Nephron progenitor cell (in vitro differentiated cells): ENCODE data around the gene AAK1.

Source experiments
- DNase-seq: peaks from one replicate; pipeline ENCODE4 v3.0.0; 2021
- H3K27ac Mint-ChIP-seq: 2 replicates; pipeline ENCODE4 v1.8.0; 2021; ENCODE audit warnings: mild to moderate bottlenecking, moderate library complexity, mixed read lengths
- H3K27me3 Mint-ChIP-seq: 2 replicates; pipeline ENCODE4 v1.8.0; 2021; ENCODE audit warnings: mild to moderate bottlenecking, low read depth, mixed read lengths; ENCODE audit not compliant: poor library complexity
- H3K36me3 Mint-ChIP-seq: 2 replicates; pipeline ENCODE4 v1.8.0; 2021; ENCODE audit warnings: low read depth, mixed read lengths
- H3K4me1 Mint-ChIP-seq: 2 replicates; pipeline ENCODE4 v1.8.0; 2021; ENCODE audit warnings: mixed read lengths
- H3K4me3 Mint-ChIP-seq: 2 replicates; pipeline ENCODE4 v1.8.0; 2021; ENCODE audit warnings: mild to moderate bottlenecking, moderate library complexity, mixed read lengths
- H3K9me3 Mint-ChIP-seq: 2 replicates; pipeline ENCODE4 v1.8.0; 2021; ENCODE audit warnings: mild to moderate bottlenecking, moderate library complexity, mixed read lengths
- CTCF ChIP-seq: fragments of 200-600 bp; sonication (generic); IDR thresholded peaks from 2 replicates; pipeline ENCODE4 v1.5.0; 2021; ENCODE audit warnings: antibody characterized with exemption

Gene AAK1

DNA sequence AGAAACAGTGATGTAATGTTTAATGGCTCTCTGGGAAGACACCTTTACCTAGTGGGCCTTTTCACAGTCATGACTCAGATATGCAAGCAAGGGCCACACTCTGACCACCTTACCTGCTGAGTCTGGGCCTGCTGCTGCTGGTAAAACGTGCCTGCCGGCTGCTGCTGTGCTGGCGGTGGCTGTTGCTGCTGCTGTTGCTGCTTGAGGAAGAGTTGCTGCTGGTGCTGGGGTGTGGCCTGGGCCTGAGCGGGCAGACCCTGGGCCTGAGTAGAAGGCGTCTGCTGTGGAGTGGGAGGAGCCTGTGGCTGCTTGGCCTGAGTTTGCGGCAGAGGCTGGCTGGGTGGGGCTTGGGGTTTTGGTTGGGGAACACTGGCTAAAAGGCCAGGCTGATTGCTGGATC is 124.7 kb downstream of the AAK1 start:
- TF ChIP-seq CTCF: no peak
- Mint-ChIP-seq H3K27me3 (no peaks in the 10 kb centered on the region), H3K9me3 (no peaks in the 10 kb centered on the region), H3K27ac (no peak overlapping the region), H3K4me3 (no peak overlapping the region), H3K36me3 (peaks cover 47% of the 10 kb centered on the region), H3K4me1 (peaks cover 12% of the 10 kb centered on the region)
- peak; percentile 28 for DNase-seq

DNA sequence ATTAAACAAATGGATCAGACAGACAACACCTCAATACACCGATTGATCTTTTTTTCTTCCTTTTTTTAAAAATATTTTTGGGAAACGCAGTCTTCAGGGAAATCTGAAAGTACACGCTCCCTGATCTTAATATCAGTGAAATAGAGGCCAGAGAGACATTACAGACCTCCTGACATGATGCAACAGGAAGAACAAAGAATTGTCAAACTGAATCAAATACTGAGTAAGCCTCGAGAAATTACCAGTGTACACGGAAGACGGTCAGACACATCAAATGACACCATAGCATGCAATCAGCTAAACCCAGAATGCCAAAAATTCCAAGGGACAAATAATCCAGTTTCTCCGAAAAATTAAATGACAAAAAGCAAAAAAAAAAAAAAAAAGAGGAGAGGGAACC is 126.1 kb downstream of the AAK1 start:
- Mint-ChIP-seq H3K27ac (no peak overlapping the region), H3K4me3 (no peak overlapping the region), H3K4me1 (peaks cover 12% of the 10 kb centered on the region), H3K9me3 (no peaks in the 10 kb centered on the region), H3K36me3 (peaks cover 54% of the 10 kb centered on the region), H3K27me3 (no peaks in the 10 kb centered on the region)
- DNase-seq: no peak
- no peak for TF ChIP-seq CTCF

DNA sequence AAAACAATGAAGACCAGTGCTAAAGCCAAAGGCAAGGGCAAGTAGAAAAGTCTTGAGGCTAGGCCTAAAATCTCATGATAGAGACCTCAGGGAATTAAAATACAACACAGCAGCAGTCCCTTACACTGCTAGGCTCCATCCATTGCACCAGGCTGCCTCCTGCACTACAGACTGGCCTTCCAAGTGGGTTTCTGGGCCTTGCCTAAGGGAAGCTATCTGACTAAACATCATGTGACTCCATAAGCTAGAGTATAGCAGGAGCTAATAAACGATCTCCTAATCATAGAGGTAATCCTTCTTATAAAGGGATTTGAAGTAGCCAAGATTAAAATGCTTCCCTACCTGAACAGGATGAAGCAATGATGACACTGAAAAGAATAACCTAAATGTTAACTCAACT is 128.7 kb downstream of the AAK1 start:
- Mint-ChIP-seq H3K9me3 (no peaks in the 10 kb centered on the region), H3K36me3 (peaks cover 61% of the 10 kb centered on the region), H3K27ac (peak overlapping the region; percentile 34), H3K4me1 (peaks cover 12% of the 10 kb centered on the region), H3K4me3 (no peak overlapping the region), H3K27me3 (no peaks in the 10 kb centered on the region)
- no peak for DNase-seq
- no peak for TF ChIP-seq CTCF

DNA sequence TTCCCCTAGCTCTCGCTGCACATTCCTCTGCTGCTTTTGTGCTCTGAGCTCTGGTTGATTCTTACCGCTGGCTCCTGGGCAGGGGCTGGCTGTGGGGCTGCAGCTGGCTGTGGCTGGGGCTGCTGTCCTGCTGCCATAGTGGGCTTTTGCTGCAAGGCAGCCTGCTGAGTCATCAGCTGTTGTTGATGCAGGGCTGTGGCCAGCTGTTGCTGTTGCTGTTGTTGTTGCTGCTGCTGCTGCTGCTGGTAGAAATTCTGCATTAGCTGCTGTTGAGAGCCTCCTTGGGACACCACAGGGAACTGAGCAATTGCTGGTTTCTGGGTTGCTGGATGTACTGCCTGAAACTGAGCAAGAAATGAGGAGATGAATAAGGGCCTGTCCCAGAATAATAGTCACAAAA is 129.1 kb downstream of the AAK1 start:
- Mint-ChIP-seq H3K36me3 (peaks cover 62% of the 10 kb centered on the region), H3K27me3 (no peaks in the 10 kb centered on the region), H3K4me3 (no peak overlapping the region), H3K9me3 (no peaks in the 10 kb centered on the region), H3K4me1 (peaks cover 12% of the 10 kb centered on the region), H3K27ac (peak overlapping the region; percentile 34)
- TF ChIP-seq CTCF: no peak
- no peak for DNase-seq

- Mint-ChIP-seq H3K4me1 (peaks cover 9% of the 10 kb centered on the region), H3K27me3 (no peaks in the 10 kb centered on the region), H3K9me3 (no peaks in the 10 kb centered on the region), H3K27ac (no peak overlapping the region), H3K36me3 (peaks cover 65% of the 10 kb centered on the region), H3K4me3 (no peak overlapping the region)
- no peak for TF ChIP-seq CTCF
- no peak for DNase-seq
Observed at GRCh38 chr2:69512446-69512845, 131.1 kb downstream of the AAK1 start.

DNA sequence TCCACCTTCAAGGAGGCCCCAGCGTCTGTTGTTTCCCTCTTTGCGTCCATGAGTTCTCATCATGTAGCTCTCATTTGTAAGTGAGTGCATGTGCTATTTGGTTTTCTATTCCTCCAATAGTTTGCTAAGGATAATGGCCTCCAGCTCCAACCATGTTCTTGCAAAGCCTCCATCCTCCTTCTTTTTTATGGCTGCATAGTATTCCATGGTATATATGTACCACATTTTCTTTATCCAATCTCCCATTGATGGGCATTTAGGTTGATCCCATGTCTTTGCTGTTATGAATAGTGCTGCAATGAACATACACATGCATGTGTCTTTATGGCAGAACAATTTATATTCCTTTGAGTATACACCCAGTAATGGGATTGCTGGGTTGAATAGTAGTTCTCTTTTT is 133.3 kb downstream of the AAK1 start:
- Mint-ChIP-seq H3K27ac (no peak overlapping the region), H3K27me3 (no peaks in the 10 kb centered on the region), H3K4me1 (peaks cover 9% of the 10 kb centered on the region), H3K36me3 (peaks cover 74% of the 10 kb centered on the region), H3K4me3 (no peak overlapping the region), H3K9me3 (no peaks in the 10 kb centered on the region)
- TF ChIP-seq CTCF: no peak
- DNase-seq: no peak
